Heart right ventricle (tissue), 16 donors: Measurements from ENCODE around the gene SLN. TPM values are rescaled to one million over a fixed set of nuclear protein-coding genes. Genes with fewer than 3 reads are reported as not detected.

Experiments
- ATAC-seq, 8 donors: fragments of 200-7000 bp; cut with Tn5 transposase; one replicate each; pipeline ENCODE4 v1.9.1; 2020; ENCODE audit warnings: mild to moderate bottlenecking in 8 of 8, moderate library complexity in 8 of 8, moderate number of reproducible peaks in 1 of 8
- DNase-seq, 2 donors: peaks; one replicate each; pipeline ENCODE4 v3.0.0-alpha.2; 2020
- H3K27ac ChIP-seq, 10 donors: fragments of 200-600 bp; sonication (generic) in 2 of 10; one replicate each; pipeline versions ENCODE4 v1.5.0 to v1.8.0; 2020 to 2022; ENCODE audit warnings: mild to moderate bottlenecking in 3 of 10
- H3K27me3 ChIP-seq, 7 donors: fragments of 200-600 bp; one replicate each; pipeline ENCODE4 v1.8.0; 2021 to 2022; ENCODE audit warnings: mild to moderate bottlenecking in 2 of 7
- H3K36me3 ChIP-seq, 9 donors: fragments of 200-600 bp; sonication (generic) in 1 of 9; one replicate each; pipeline versions ENCODE4 v1.5.0 to v1.8.0; 2020 to 2022; ENCODE audit warnings: mild to moderate bottlenecking in 2 of 9
- H3K4me1 ChIP-seq, 9 donors: fragments of 200-600 bp; sonication (generic) in 1 of 9; one replicate each; pipeline versions ENCODE4 v1.5.0 to v1.8.0; 2020 to 2022; ENCODE audit warnings: mild to moderate bottlenecking in 4 of 9
- H3K4me3 ChIP-seq, 10 donors: fragments of 200-600 bp; sonication (generic) in 2 of 10; one replicate each; pipeline versions ENCODE4 v1.5.0 to v1.8.0; 2020 to 2022; ENCODE audit warnings: mild to moderate bottlenecking in 7 of 10, moderate library complexity in 2 of 10
- H3K9me3 ChIP-seq, 11 donors: fragments of 200-600 bp in 10 of 11; sonication (generic) in 2 of 11; one replicate each; pipeline versions ENCODE4 v1.5.0 to v1.8.0; 2013 to 2022; ENCODE audit warnings: mild to moderate bottlenecking in 2 of 11, control low read depth in 1 of 11, moderate library complexity in 1 of 11
- WGBS, 2 donors: extraction: QIAGEN DNeasy Blood & Tissue Kit; methylation state at CpG; one replicate each; pipeline ENCODE4 v1.1.7; 2013; ENCODE audit warnings: inconsistent platforms in 1 of 2; 5-methylcytosine and 5-hydroxymethylcytosine counted together
- intact Hi-C, 10 donors: fragments of 100-400 bp; cut with DNase I; formaldehyde crosslinking; loops; one replicate each; pipeline versions ENCODE4 v1.11.1 to v1.14.2; 2022
- polyA plus RNA-seq, 2 donors: library from polyadenylated mRNA; stranded (reverse); fragments of 200-250 nt; gene quantifications; one replicate each; pipeline ENCODE4 v1.2.3, GENCODE V29; 2013
- total RNA-seq, 10 donors: library from RNA; stranded (reverse); fragmentation: NEBNext Ultra II Directional in 3 of 10; extraction: Animal tissue kit (Norgen Biotek cat#: 25700) in 3 of 10; gene quantifications; one replicate each; pipeline versions ENCODE4 v1.2.1 to v1.2.4, GENCODE V29; 2021 to 2023
- TF ChIP-seq, protein P1 (sequence below), 9 donors: fragments of 200-600 bp; sonication (generic) in 2 of 9; IDR thresholded peaks; one replicate each; pipeline versions ENCODE4 v1.5.0 to v1.8.0; 2021 to 2022; ENCODE audit warnings: antibody characterized with exemption in 9 of 9, mild to moderate bottlenecking in 5 of 9, moderate library complexity in 1 of 9
- donor health status: Arrhythmogenic right ventricular cardiomyopathy.
- donor health status: ischemic (EF 13 %, LVEDD 7.1; RV severe dilation, severe dysfunction).
- donor health status: healthy with polysubstance abuse.
- donor health status: DM: no; HTN: yes; CAD: no.
- donor health status: DM: no; HTN: no; CAD: no.
- donor health status: ischemic (EF 25% LVEDD 6.9; RV normal size, moderate dysfunction).
- donor health status: ischemic (EF 25% LVEDD 5.7; RV mildly dilated, moderate dysfunction).
- donor health status: healthy.
- donor health status: DM: yes; HTN: yes; CAD: no.
- donor health status: Ischemic cardiomyopathy.
- donor health status: ischemic (EF 35%, LVEDD 5.7; RV mildly dilated, moderate dysfunction).
- donor health status: nonischemic (EF 11% LVEDD 7.7; RV severe dilation, severe dysfunction).
- donor health status: DM: yes; HTN: yes; CAD: no.
- donor health status: PGD.
- donor health status: ischemic (EF 29% LVEDD 5.4; RV normal size, mild dysfunction).
- donor health status: nonischemic (EF 23%, LVEDD 6.1; RV moderate dilation, normal function).

Gene SLN
- total and polyA plus RNA-seq, 12 donors, result 0.93 to 44.4 (median 9.2) TPM

DNA sequence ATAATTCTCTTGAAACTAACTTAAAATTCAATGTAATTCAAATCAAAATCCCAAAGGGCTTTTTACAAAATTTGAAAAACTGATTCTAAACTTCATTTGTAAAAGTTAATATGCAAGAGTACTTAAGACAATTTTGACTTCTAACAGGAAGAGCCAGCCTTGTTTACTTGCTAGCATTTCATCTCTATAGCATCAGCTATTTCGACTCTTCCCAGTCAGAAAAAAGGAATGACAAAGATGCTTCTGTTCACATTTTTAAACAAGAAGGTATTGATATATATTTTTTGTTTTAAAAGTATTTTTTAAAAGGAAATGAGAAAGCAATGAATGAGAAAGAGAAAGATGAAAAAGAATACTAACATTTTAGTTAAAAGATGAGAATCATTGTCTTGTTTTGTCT is 16.4 kb downstream of the SLN start:
- Histone ChIP-seq H3K4me3 (no peak overlapping the region), H3K9me3 (no peaks in the 10 kb centered on the region), H3K27ac (no peak overlapping the region), H3K4me1 (peaks cover 0 to 5% (median 0%) of the 10 kb centered on the region in 9 donors), H3K27me3 (peaks cover 0 to 28% (median 7%) of the 10 kb centered on the region in 7 donors), H3K36me3 (no peaks in the 10 kb centered on the region)
- TF ChIP-seq, protein P1, sequence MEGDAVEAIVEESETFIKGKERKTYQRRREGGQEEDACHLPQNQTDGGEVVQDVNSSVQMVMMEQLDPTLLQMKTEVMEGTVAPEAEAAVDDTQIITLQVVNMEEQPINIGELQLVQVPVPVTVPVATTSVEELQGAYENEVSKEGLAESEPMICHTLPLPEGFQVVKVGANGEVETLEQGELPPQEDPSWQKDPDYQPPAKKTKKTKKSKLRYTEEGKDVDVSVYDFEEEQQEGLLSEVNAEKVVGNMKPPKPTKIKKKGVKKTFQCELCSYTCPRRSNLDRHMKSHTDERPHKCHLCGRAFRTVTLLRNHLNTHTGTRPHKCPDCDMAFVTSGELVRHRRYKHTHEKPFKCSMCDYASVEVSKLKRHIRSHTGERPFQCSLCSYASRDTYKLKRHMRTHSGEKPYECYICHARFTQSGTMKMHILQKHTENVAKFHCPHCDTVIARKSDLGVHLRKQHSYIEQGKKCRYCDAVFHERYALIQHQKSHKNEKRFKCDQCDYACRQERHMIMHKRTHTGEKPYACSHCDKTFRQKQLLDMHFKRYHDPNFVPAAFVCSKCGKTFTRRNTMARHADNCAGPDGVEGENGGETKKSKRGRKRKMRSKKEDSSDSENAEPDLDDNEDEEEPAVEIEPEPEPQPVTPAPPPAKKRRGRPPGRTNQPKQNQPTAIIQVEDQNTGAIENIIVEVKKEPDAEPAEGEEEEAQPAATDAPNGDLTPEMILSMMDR (IDR thresholded peaks at IDR 0.05), result no peak
- intact Hi-C loops, result no loop called here
- no peak for DNase-seq
- 74 to 83% methylated on average over 1 of the region's 1 CpG for WGBS, 2 donors
- no peak for ATAC-seq

DNA sequence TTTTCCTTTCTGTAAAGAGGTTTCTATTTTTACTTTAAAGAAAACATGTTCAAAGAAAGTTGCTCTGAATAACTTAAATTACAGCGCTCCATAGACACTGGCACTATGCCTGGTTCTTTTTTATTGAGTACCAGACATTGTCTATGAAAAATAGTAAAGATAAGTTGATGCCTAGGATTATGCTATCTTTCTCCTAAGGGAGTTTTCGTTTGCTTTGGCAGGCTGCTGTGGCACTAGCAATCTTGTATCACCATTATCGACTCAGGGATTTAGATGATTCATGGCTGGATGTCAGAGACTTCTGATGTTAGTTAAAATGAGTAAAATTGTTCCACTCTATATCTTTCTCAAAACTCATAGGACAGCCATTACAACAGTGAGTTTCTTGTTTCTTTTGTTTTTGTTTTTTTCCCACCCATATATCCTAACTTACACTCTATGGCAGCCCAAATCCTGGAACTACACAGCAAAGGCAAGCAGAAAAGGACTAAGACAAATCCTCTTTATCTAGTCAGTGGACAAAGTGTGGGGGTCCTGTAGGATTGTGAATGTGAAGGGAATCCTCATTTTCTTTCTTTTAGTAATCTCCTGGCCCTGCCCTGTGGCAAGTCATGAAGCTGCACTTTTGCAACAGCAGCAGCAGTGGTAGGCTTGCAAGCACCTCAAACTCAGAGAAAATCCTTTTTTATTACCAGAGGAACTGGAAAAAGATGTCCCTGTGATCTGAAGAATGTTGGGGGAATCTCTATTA is 20.7 kb downstream of the SLN start:
- no peaks in the 10 kb centered on the region for H3K36me3 ChIP-seq
- H3K27me3 ChIP-seq, result peaks cover 0 to 28% (median 7%) of the 10 kb centered on the region in 7 donors
- WGBS, 2 donors, result 35% methylated on average over 3 of the region's 3 CpGs
- DNase-seq (no peak), ATAC-seq (no peak)
- intact Hi-C loops, result no loop called here
- H3K4me3 ChIP-seq, result no peak overlapping the region
- no peaks in the 10 kb centered on the region for H3K9me3 ChIP-seq
- peaks cover 0 to 8% (median 0%) of the 10 kb centered on the region in 9 donors for H3K4me1 ChIP-seq
- H3K27ac ChIP-seq, result no peak overlapping the region
- TF ChIP-seq, protein P1 (IDR thresholded peaks at IDR 0.05), result no peak

DNA sequence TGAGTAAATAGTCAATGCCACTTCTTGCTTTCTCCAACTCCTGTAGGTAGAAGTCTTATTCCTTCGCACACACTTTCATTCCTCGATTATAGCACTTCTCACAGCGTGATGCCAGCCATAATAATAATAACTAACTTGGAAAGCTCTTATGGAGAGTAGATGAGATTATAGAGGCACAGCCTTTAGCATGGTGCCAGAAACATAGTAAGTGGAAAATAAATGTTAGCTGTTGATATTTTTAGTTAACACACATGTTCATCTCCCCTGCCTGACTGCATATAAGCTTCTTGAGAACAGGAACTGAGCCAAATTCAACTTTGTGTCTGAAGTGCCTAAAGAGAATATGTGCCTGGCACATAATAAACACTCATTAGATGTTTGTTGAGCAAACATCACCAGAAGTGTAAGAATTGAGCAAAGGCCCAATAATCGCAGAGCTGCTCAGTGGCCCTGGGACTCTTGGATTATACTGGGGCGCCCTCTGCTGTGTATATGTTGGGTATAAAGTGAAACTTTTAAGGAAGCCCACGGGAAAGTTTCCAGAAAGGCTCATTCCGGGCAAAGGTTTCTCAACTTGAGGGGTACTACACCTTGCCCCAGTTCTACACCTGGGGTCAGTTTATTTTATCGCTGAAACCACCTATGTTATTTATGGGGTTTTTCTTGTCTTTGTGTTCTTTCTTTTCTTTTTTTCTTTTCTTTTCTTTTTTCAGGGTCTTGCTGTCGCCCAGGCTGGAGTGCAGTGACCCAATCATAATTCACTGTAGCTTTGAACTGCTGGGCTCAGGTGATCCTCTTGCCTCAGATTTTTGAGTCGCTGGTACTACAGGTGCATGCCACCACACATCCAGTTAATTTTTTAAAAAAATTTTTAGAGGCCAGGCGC is 22.3 kb downstream of the SLN start:
- peaks cover 0 to 28% (median 6%) of the 10 kb centered on the region in 7 donors for H3K27me3 ChIP-seq
- 44 to 47% methylated on average over 11 of the region's 11 CpGs for WGBS, 2 donors
- no peak overlapping the region for H3K27ac ChIP-seq
- ATAC-seq (peak; percentile 64 to 85 (median 80)), DNase-seq (peak; percentile 33 to 65)
- no peak overlapping the region for H3K4me3 ChIP-seq
- intact Hi-C loops, result loop anchor here (1.0 to 5.0 kb wide), 5 partner anchors 111 to 127 kb away; no protein-coding TSS in a partner anchor
- peaks cover 0 to 8% (median 0%) of the 10 kb centered on the region in 9 donors for H3K4me1 ChIP-seq
- TF ChIP-seq, protein P1 (IDR thresholded peaks at IDR 0.05), result peak; percentile 21 to 80 (median 65)
- no peaks in the 10 kb centered on the region for H3K36me3 ChIP-seq
- no peaks in the 10 kb centered on the region for H3K9me3 ChIP-seq

DNA sequence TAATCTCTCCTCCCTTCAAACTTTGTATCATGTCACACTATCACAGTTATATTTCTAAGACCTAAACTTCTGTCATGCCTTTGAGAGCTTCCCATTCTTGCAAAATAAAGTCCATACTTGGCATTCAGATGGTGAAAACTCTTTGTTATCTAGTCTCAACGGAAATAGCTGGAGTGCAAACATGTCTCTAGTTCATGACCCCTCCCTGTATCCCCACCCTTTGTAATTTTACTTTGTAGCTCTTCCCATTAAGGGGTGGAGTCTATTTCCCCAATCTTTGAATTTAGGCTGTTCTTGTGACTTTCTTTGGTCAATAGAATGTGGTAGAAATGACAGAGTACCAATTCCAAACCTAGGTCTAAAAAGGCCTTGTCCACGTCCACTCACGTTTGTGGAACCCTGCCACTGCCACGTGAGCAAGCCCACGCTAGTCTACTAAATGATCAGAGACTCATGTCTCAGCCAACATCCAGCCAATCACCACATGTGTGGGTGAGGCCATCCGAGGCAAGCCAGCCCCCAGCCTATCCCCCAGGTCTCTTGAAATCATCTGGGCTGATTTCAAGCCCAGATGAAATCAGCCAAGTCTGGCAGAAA is 23.4 kb downstream of the SLN start:
- H3K9me3 ChIP-seq, result no peaks in the 10 kb centered on the region
- intact Hi-C loops, result loop anchor here (2.0 to 5.0 kb wide), 4 partner anchors 110 to 126 kb away; no protein-coding TSS in a partner anchor
- TF ChIP-seq, protein P1 (IDR thresholded peaks at IDR 0.05), result no peak
- ATAC-seq (no peak), DNase-seq (no peak)
- peaks cover 0 to 8% (median 0%) of the 10 kb centered on the region in 9 donors for H3K4me1 ChIP-seq
- no peak overlapping the region for H3K4me3 ChIP-seq
- WGBS, 2 donors, result 64 to 73% methylated on average over 6 of the region's 6 CpGs
- H3K27ac ChIP-seq, result no peak overlapping the region
- no peaks in the 10 kb centered on the region for H3K36me3 ChIP-seq
- H3K27me3 ChIP-seq, result peaks cover 0 to 27% (median 6%) of the 10 kb centered on the region in 7 donors
